NCI-H2171 (cell line): ENCODE data around the gene PPP4R3C.
"Not testable (repeated sequence)": the region's sequence is repeated elsewhere in the genome, so short reads cannot be mapped to it uniquely, and the experiment has no call there.

ENCODE experiments used
- DNase-seq: peaks from one replicate; lab custom pipeline; 2025; lab: John Stamatoyannopoulos, UW

The PPP4R3C gene

GRCh38 chrX:27463187-27463586 lies at the start of gene PPP4R3C:
Gene PPP4R3C (minus strand): TSS chrX:27463341. CDS start chrX:27463296, 45 bp downstream.
- no peak for DNase-seq

DNA sequence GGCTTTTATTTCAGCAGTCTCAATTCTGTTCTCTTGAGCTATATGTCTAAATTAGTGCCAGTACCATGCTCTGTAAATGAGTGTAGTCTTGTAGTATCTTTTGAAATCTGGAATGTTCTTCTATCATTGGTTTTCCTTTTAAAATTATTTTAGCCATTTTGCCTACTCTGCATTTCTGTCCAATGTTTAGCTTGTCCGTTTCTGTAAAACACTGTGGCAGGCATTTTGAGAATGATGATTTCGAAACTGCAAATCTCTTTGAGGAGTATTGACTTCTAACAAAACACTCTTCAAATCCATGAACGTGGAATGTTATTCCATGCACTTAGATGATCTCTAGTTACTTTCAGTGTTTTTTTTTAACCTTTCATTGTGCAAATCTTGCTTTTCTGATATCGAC lies 28.3 kb upstream of the PPP4R3C start:
- no peak for DNase-seq

- DNase-seq, result no peak
These were observed 2.9 kb upstream of the PPP4R3C start for GRCh38 chrX:27466051-27466450.

DNA sequence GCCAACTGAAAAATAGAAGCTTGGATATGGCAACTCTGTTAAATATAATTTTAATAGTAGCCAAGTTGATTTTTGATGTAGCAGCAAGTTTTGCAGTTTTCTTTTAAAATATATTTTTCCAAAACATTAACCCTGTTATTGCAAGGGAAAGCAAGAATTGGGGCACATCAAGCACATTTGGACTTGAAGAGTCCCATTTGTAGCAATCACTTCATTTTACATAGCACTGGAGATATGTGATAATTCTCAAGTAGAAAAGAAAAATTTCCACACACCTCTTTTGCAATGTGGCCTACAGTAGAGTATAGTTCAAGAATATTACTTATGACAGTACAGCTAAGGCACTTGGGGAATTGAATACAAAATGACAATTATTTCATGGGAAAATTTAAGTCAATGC lies 1.9 kb upstream of the PPP4R3C start:
- no peak for DNase-seq

DNA sequence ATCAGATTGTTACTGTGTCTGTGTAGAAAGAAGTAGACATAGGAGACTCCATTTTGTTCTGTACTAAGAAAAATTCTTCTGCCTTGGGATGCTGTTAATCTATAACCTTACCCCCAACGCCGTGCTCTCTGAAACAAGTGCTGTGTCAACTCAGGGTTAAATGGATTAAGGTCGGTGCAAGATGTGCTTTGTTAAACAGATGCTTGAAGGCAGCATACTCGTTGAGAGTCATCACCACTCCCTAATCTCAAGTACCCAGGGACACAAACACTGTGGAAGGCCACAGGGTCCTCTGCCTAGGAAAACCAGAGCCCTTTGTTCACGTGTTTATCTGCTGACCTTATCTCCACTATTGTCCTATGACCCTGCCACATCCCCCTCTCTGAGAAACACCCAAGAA lies 4.0 kb downstream of the PPP4R3C start:
- DNase-seq, result not testable (repeated sequence)

- DNase-seq, result not testable (repeated sequence)
These were observed 4.6 kb downstream of the PPP4R3C start for GRCh38 chrX:27458544-27458943.

DNA sequence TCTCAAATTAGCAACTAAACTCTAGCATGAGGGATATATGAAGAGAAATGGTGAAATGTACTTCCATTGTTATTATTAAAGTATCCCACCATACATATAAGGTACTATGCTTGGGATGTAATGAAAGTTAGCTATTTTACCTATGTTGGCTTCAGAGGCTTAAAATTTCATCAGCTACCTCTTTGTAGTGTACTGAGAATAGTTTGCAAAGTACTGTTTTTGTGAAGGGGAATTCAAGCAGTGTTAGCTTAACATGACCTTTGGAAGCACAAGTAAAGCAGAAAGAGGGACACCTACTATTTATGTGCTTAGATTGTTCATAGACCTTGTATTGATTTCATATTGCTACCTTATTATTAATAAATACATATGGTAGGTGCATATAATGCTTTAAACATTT lies 11.8 kb downstream of the PPP4R3C start:
- DNase-seq, result no peak

DNA sequence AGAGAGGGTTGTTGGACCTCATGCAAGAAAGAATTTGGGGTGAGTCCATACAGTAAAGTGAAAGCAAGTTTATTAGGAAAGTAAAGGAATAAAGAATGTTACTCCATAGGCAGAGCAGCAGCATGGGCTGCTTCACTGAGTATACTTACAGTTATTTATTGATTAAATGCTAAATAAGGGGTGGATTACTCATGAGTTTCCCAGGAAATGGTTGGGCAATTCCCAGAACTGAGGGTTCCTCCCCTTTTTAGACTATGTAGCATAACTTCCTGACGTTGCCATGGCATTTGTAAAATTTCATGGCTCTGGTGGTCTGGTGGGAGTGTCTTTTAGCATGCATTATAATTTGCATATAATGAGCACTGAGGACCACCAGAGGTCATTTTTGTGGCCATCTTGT lies 16.7 kb downstream of the PPP4R3C start:
- no peak for DNase-seq

DNA sequence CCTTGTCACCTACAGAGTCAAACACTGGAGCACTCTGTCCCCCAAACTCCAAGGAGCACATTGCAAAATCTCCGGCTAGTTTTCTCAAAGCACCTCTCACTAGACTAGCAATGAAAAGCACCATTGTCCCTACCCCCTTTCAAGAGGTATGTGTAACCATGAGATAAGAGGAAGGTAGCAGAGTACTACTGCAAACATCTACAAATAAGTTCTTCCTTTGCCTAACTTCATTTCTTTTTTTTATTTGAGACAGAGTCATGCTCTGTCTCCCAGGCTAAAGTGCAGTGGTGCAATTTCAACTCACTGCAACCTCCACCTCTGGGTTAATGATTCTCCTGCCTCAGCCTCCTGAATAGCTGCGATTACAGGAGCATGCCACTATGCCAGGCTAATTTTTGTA lies 17.7 kb downstream of the PPP4R3C start:
- no peak for DNase-seq

- no peak for DNase-seq
These were observed 18.8 kb downstream of the PPP4R3C start for GRCh38 chrX:27444093-27444908.

- DNase-seq, result not testable (repeated sequence)
These were observed 20.7 kb downstream of the PPP4R3C start for GRCh38 chrX:27442392-27442791.

- DNase-seq, result no peak
These were observed 23.4 kb downstream of the PPP4R3C start for GRCh38 chrX:27439771-27440170.

DNA sequence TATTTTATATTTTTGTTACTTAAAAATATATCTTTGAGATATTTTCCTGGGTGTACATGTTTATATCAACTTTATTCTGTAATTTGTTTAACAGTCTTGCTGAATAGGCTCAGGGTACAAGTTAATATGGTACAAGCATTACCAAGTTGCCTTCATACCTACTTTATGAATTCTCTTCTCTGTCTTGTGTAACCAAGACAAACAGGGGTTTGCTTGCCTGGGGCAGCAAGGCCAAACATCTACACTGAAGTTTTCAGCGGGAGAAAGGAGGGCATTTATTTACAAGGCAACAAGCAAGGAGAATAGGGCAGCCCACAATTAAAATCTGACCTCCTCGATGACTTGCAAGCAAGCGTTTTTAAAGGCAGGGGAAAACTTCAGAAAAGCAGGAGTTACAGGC lies 24.2 kb downstream of the PPP4R3C start:
- DNase-seq, result no peak

GRCh38 chrX:27435031-27435430 lies 28.1 kb downstream of the PPP4R3C start:
- no peak for DNase-seq
